ENCODE measurements around the gene TTC28. TPM values are rescaled to one million over a fixed set of nuclear protein-coding genes. Genes with fewer than 3 reads are reported as not detected.

Gene TTC28
- total RNA-seq, 1 donor from 2014 or later, result 23.2 TPM

- Mint-ChIP-seq H3K4me3 (ENCODE audit: unreplicated experiment) (no peak overlapping the region), H3K4me1 (ENCODE audit: low read depth, unreplicated experiment) (no peaks in the 10 kb centered on the region), H3K9me3 (ENCODE audit: unreplicated experiment) (peaks cover 3% of the 10 kb centered on the region), H3K27ac (ENCODE audit: unreplicated experiment) (no peak overlapping the region), H3K36me3 (ENCODE audit: low read depth, unreplicated experiment) (no peaks in the 10 kb centered on the region), H3K27me3 (ENCODE audit: low read depth, unreplicated experiment) (peaks cover 3% of the 10 kb centered on the region)
- no peak for FAIRE-seq
- no peak for DNase-seq (ENCODE audit: low read depth)
- H3K4me3 ChIP-seq (ENCODE audit: insufficient read depth, low read depth, low read length), result no peak overlapping the region
- H3K27ac ChIP-seq (ENCODE audit: low read depth, low read length), result no peak overlapping the region
- H3K4me1 ChIP-seq (ENCODE audit: insufficient read depth, low read length), result no peaks in the 10 kb centered on the region
- H3K27me3 ChIP-seq (ENCODE audit: insufficient read depth, low read length), result no peaks in the 10 kb centered on the region
- H3K4me2 ChIP-seq (ENCODE audit: low read length), result no peak overlapping the region
- H4K20me1 ChIP-seq (ENCODE audit: insufficient read depth, low read length), result no peaks in the 10 kb centered on the region
- H3K79me2 ChIP-seq (ENCODE audit: insufficient read depth, low read length), result no peaks in the 10 kb centered on the region
- H3K9ac ChIP-seq (ENCODE audit: low read length), result no peak overlapping the region
- no peaks in the 10 kb centered on the region for H3K9me3 ChIP-seq (ENCODE audit: insufficient read depth, low read depth, low read length)
- H3K36me3 ChIP-seq (ENCODE audit: insufficient read depth, low read length), result no peaks in the 10 kb centered on the region
- no peak overlapping the region for H2AFZ ChIP-seq (ENCODE audit: low read depth, low read length)
- no peak for TF ChIP-seq EZH2 (IDR thresholded peaks at IDR 0.05; ENCODE audit: insufficient read depth, low read length)
- no peak for TF ChIP-seq CTCF (IDR thresholded peaks at IDR 0.05; ENCODE audit: insufficient read depth, low read depth, low read length)
Observed at GRCh38 chr22:28047740-28048139, 631.9 kb downstream of the TTC28 start.

- Mint-ChIP-seq H3K27me3 (ENCODE audit: low read depth, unreplicated experiment) (peaks cover 5% of the 10 kb centered on the region), H3K27ac (ENCODE audit: unreplicated experiment) (no peak overlapping the region), H3K9me3 (ENCODE audit: unreplicated experiment) (peaks cover 5% of the 10 kb centered on the region), H3K4me1 (ENCODE audit: low read depth, unreplicated experiment) (no peaks in the 10 kb centered on the region), H3K36me3 (ENCODE audit: low read depth, unreplicated experiment) (peaks cover 3% of the 10 kb centered on the region), H3K4me3 (ENCODE audit: unreplicated experiment) (no peak overlapping the region)
- Histone ChIP-seq H2AFZ (ENCODE audit: low read depth, low read length) (no peak overlapping the region), H3K27ac (ENCODE audit: low read depth, low read length) (no peak overlapping the region), H3K9me3 (ENCODE audit: insufficient read depth, low read depth, low read length) (no peaks in the 10 kb centered on the region), H3K36me3 (ENCODE audit: insufficient read depth, low read length) (no peaks in the 10 kb centered on the region), H4K20me1 (ENCODE audit: insufficient read depth, low read length) (no peaks in the 10 kb centered on the region), H3K27me3 (ENCODE audit: insufficient read depth, low read length) (no peaks in the 10 kb centered on the region), H3K9ac (ENCODE audit: low read length) (no peak overlapping the region), H3K4me2 (ENCODE audit: low read length) (no peak overlapping the region), H3K79me2 (ENCODE audit: insufficient read depth, low read length) (no peaks in the 10 kb centered on the region), H3K4me3 (ENCODE audit: insufficient read depth, low read depth, low read length) (no peak overlapping the region), H3K4me1 (ENCODE audit: insufficient read depth, low read length) (no peaks in the 10 kb centered on the region)
- DNase-seq (ENCODE audit: low read depth), result no peak
- TF ChIP-seq CTCF (IDR thresholded peaks at IDR 0.05; ENCODE audit: insufficient read depth, low read depth, low read length) (no peak), EZH2 (IDR thresholded peaks at IDR 0.05; ENCODE audit: insufficient read depth, low read length) (no peak)
- FAIRE-seq, result no peak
Observed at GRCh38 chr22:28046100-28046499, 633.5 kb downstream of the TTC28 start.

- no peaks in the 10 kb centered on the region for H3K9me3 ChIP-seq (ENCODE audit: insufficient read depth, low read depth, low read length)
- H3K9me3 Mint-ChIP-seq (ENCODE audit: unreplicated experiment), result peaks cover 5% of the 10 kb centered on the region
- TF ChIP-seq EZH2 (IDR thresholded peaks at IDR 0.05; ENCODE audit: insufficient read depth, low read length) (no peak), CTCF (IDR thresholded peaks at IDR 0.05; ENCODE audit: insufficient read depth, low read depth, low read length) (no peak)
- no peaks in the 10 kb centered on the region for H3K4me1 Mint-ChIP-seq (ENCODE audit: low read depth, unreplicated experiment)
- H3K4me1 ChIP-seq (ENCODE audit: insufficient read depth, low read length), result no peaks in the 10 kb centered on the region
- no peaks in the 10 kb centered on the region for H3K27me3 ChIP-seq (ENCODE audit: insufficient read depth, low read length)
- FAIRE-seq (no peak), DNase-seq (ENCODE audit: low read depth) (no peak)
- H3K4me3 Mint-ChIP-seq (ENCODE audit: unreplicated experiment), result no peak overlapping the region
- H3K36me3 Mint-ChIP-seq (ENCODE audit: low read depth, unreplicated experiment), result peaks cover 3% of the 10 kb centered on the region
- no peaks in the 10 kb centered on the region for H3K36me3 ChIP-seq (ENCODE audit: insufficient read depth, low read length)
- no peaks in the 10 kb centered on the region for H4K20me1 ChIP-seq (ENCODE audit: insufficient read depth, low read length)
- peaks cover 5% of the 10 kb centered on the region for H3K27me3 Mint-ChIP-seq (ENCODE audit: low read depth, unreplicated experiment)
- H3K9ac ChIP-seq (ENCODE audit: low read length), result no peak overlapping the region
- H3K27ac ChIP-seq (ENCODE audit: low read depth, low read length), result no peak overlapping the region
- H2AFZ ChIP-seq (ENCODE audit: low read depth, low read length), result no peak overlapping the region
- no peak overlapping the region for H3K27ac Mint-ChIP-seq (ENCODE audit: unreplicated experiment)
- H3K4me2 ChIP-seq (ENCODE audit: low read length), result no peak overlapping the region
- H3K4me3 ChIP-seq (ENCODE audit: insufficient read depth, low read depth, low read length), result no peak overlapping the region
- no peaks in the 10 kb centered on the region for H3K79me2 ChIP-seq (ENCODE audit: insufficient read depth, low read length)
Observed at GRCh38 chr22:28044546-28045173, 635.0 kb downstream of the TTC28 start.
